ENCODE measurements around the gene MUC5B. TPM values are rescaled to one million over a fixed set of nuclear protein-coding genes. Genes with fewer than 3 reads are reported as not detected.

MUC5B gene
- total RNA-seq, 1 experiment from 2014 or later: not detected

DNA sequence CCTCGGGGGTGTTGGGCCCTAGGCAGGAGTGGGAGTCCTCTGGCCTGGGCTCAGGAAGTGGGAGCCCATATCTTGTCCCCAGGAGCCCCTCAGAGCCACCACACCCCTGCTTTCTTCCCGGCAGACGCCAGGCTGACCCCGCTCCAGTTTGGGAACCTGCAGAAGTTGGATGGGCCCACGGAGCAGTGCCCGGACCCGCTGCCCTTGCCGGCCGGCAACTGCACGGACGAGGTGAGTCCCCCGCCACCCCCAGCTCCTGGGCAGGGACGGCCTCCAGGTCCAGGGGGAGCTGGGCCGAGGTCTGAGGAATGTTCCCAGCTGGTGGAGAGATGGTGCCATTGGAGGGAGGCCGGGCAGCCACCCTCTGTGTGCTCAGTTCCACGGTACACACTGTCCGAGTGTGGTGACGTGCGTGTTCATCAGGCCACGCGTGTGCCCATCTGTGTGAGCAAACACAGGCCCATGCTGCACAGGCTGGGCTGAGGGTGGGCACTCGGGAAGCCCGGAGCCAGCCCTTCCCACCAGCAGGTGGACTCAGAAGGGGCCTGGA lies 4.8 kb downstream of the MUC5B start:
- CTCF ChIA-PET: no interaction called here
- no peaks in the 10 kb centered on the region for H3K36me3 ChIP-seq (ENCODE audit: insufficient read depth, low read length, poor library complexity, severe bottlenecking)
- POLR2A ChIA-PET (ENCODE audit: low non-redundant PET): no interaction called here
- H3K27me3 ChIP-seq (replicated peaks; ENCODE audit: insufficient read depth, low read depth, low read length, poor library complexity): no peaks in the 10 kb centered on the region
- DNase-seq (ENCODE audit: low spot score): no peak
- H3K4me3 ChIP-seq (ENCODE audit: low read depth, low read length, poor library complexity, severe bottlenecking): no peak overlapping the region
- intact Hi-C loops (cut with micrococcal nuclease; ENCODE audit: unreplicated experiment): no loop called here
- no peak overlapping the region for H3K27ac ChIP-seq (ENCODE audit: low read depth, low read length, poor library complexity, severe bottlenecking)
- H3K4me1 ChIP-seq (ENCODE audit: insufficient read depth, low read length, poor library complexity, severe bottlenecking): no peaks in the 10 kb centered on the region
- H3K9me3 ChIP-seq (ENCODE audit: low read depth, low read length, poor library complexity, severe bottlenecking): no peaks in the 10 kb centered on the region
- no TSS peak for BruUV-seq (replicated peaks)
- TF ChIP-seq EZH2 (IDR thresholded peaks at IDR 0.05; ENCODE audit: borderline replicate concordance, low read depth, low read length, poor library complexity, severe bottlenecking): no peak
- TF ChIP-seq, protein P1, sequence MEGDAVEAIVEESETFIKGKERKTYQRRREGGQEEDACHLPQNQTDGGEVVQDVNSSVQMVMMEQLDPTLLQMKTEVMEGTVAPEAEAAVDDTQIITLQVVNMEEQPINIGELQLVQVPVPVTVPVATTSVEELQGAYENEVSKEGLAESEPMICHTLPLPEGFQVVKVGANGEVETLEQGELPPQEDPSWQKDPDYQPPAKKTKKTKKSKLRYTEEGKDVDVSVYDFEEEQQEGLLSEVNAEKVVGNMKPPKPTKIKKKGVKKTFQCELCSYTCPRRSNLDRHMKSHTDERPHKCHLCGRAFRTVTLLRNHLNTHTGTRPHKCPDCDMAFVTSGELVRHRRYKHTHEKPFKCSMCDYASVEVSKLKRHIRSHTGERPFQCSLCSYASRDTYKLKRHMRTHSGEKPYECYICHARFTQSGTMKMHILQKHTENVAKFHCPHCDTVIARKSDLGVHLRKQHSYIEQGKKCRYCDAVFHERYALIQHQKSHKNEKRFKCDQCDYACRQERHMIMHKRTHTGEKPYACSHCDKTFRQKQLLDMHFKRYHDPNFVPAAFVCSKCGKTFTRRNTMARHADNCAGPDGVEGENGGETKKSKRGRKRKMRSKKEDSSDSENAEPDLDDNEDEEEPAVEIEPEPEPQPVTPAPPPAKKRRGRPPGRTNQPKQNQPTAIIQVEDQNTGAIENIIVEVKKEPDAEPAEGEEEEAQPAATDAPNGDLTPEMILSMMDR (conservative IDR thresholded peaks at IDR 0.05; ENCODE audit: low read depth, low read length): no peak

- H3K27ac ChIP-seq (ENCODE audit: low read depth, low read length, poor library complexity, severe bottlenecking): no peak overlapping the region
- ChIA-PET CTCF (no interaction called here), POLR2A (ENCODE audit: low non-redundant PET) (no interaction called here)
- TF ChIP-seq, protein P1 (conservative IDR thresholded peaks at IDR 0.05; ENCODE audit: low read depth, low read length): no peak
- no peak for TF ChIP-seq EZH2 (IDR thresholded peaks at IDR 0.05; ENCODE audit: borderline replicate concordance, low read depth, low read length, poor library complexity, severe bottlenecking)
- intact Hi-C loops (cut with micrococcal nuclease; ENCODE audit: unreplicated experiment): no loop called here
- no peak overlapping the region for H3K4me3 ChIP-seq (ENCODE audit: low read depth, low read length, poor library complexity, severe bottlenecking)
- H3K27me3 ChIP-seq (replicated peaks; ENCODE audit: insufficient read depth, low read depth, low read length, poor library complexity): no peaks in the 10 kb centered on the region
- no peaks in the 10 kb centered on the region for H3K4me1 ChIP-seq (ENCODE audit: insufficient read depth, low read length, poor library complexity, severe bottlenecking)
- H3K9me3 ChIP-seq (ENCODE audit: low read depth, low read length, poor library complexity, severe bottlenecking): no peaks in the 10 kb centered on the region
- no peaks in the 10 kb centered on the region for H3K36me3 ChIP-seq (ENCODE audit: insufficient read depth, low read length, poor library complexity, severe bottlenecking)
- DNase-seq (ENCODE audit: low spot score): no peak
- no TSS peak for BruUV-seq (replicated peaks)
Observed at GRCh38 chr11:1228101-1228821, 5.4 kb downstream of the MUC5B start.

DNA sequence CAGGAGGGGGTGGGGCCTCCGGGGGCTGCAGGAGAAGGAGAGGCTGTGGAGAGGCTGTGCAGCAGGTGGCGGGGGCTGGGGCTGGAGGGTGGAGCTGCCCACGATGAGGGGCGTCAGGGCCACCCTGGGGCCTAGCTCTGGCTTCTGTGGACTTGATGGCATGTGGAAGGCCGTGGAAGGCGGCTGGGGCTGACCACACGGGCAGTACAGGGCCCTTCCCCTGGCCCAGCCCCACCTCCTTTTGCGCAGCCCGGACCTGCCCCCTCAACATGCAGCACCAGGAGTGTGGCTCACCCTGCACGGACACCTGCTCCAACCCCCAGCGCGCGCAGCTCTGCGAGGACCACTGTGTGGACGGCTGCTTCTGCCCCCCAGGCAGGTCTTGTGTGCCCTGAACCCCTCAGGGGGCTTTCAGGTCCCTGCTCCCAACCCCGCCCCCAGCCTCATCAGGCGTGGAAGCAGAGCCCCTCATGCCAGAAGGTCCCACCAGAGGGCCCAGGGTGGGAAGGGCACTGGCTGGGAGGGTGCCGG lies 6.1 kb downstream of the MUC5B start:
- TF ChIP-seq, protein P1 (conservative IDR thresholded peaks at IDR 0.05; ENCODE audit: low read depth, low read length): no peak
- TF ChIP-seq EZH2 (IDR thresholded peaks at IDR 0.05; ENCODE audit: borderline replicate concordance, low read depth, low read length, poor library complexity, severe bottlenecking): no peak
- Histone ChIP-seq H3K27me3 (replicated peaks; ENCODE audit: insufficient read depth, low read depth, low read length, poor library complexity) (no peaks in the 10 kb centered on the region), H3K9me3 (ENCODE audit: low read depth, low read length, poor library complexity, severe bottlenecking) (no peaks in the 10 kb centered on the region), H3K4me1 (ENCODE audit: insufficient read depth, low read length, poor library complexity, severe bottlenecking) (no peaks in the 10 kb centered on the region), H3K27ac (ENCODE audit: low read depth, low read length, poor library complexity, severe bottlenecking) (no peak overlapping the region), H3K36me3 (ENCODE audit: insufficient read depth, low read length, poor library complexity, severe bottlenecking) (no peaks in the 10 kb centered on the region), H3K4me3 (ENCODE audit: low read depth, low read length, poor library complexity, severe bottlenecking) (no peak overlapping the region)
- DNase-seq (ENCODE audit: low spot score): no peak
- intact Hi-C loops (cut with micrococcal nuclease; ENCODE audit: unreplicated experiment): no loop called here
- ChIA-PET CTCF (no interaction called here), POLR2A (ENCODE audit: low non-redundant PET) (no interaction called here)
- BruUV-seq (replicated peaks): no TSS peak
